Ovary (tissue), 9 donors: ENCODE results near the gene IP6K1. TPM values are rescaled to one million over a fixed set of nuclear protein-coding genes. Genes with fewer than 3 reads are reported as not detected.

Experiments
- DNase-seq, 5 donors: peaks; one replicate each; pipeline ENCODE4 v3.0.0-alpha.2; 2019 to 2020
- H3K27ac ChIP-seq, 2 donors: fragments of 200-600 bp; one replicate each; pipeline versions ENCODE4 v1.5.1 to v1.8.0; 2019 to 2022
- H3K27me3 ChIP-seq: fragments of 200-600 bp; one replicate; pipeline ENCODE4 v1.8.0; 2022
- H3K36me3 ChIP-seq: fragments of 200-600 bp; sonication (generic); one replicate; pipeline ENCODE4 v1.5.1; 2019
- H3K4me1 ChIP-seq: one replicate; pipeline ENCODE4 v1.8.1; 2013; ENCODE audit warnings: mild to moderate bottlenecking, moderate library complexity; ENCODE audit not compliant: insufficient read depth
- H3K4me3 ChIP-seq: fragments of 200-600 bp; sonication (generic); one replicate; pipeline ENCODE4 v1.5.1; 2017
- H3K9me3 ChIP-seq, 2 donors: fragments of 200-600 bp in 1 of 2; sonication (generic) in 1 of 2; one replicate each; pipeline versions ENCODE4 v1.5.1 to v1.8.1; 2013 to 2019; ENCODE audit warnings: mild to moderate bottlenecking in 1 of 2, moderate library complexity in 1 of 2
- EP300 ChIP-seq: sonication (generic); formaldehyde crosslinking; IDR thresholded peaks from one replicate; pipeline ENCODE4 v1.6.1; 2017; ENCODE audit warnings: antibody characterized with exemption
- POLR2A ChIP-seq: fragments of 450-650 bp; IDR thresholded peaks from one replicate; pipeline ENCODE4 v1.6.1; 2017; ENCODE audit warnings: antibody characterized with exemption, mild to moderate bottlenecking, moderate library complexity
- WGBS, 3 donors: extraction: QIAGEN DNeasy Blood & Tissue Kit in 1 of 3; methylation state at CpG; one replicate each; pipeline versions ENCODE4 v1.1.5 to v1.1.7; 2013 to 2017; 5-methylcytosine and 5-hydroxymethylcytosine counted together
- intact Hi-C, 4 donors: fragments of 100-400 bp; cut with DNase I; formaldehyde crosslinking; loops; one replicate each; pipeline versions ENCODE4 v1.11.0 to v1.15.1; 2022 to 2023
- polyA plus RNA-seq, 2 donors: library from polyadenylated mRNA; stranded (reverse); fragments of 200-250 nt in 1 of 2; fragments of 350-450 nt in 1 of 2; fragmentation: Illumina TruSeq in 1 of 2; extraction: RNeasy Lipid Tissue Mini Kit (QIAGEN cat#74804) in 1 of 2; gene quantifications; one replicate each; pipeline ENCODE4 v1.2.3, GENCODE V29; 2013 to 2014
- total RNA-seq, 7 donors: library from RNA; depleted of rRNA in 2 of 7; stranded (reverse); fragments of >200 nt in 2 of 7; fragmentation: NEBNext Ultra II Directional in 3 of 7; extraction: Animal tissue kit (Norgen Biotek cat#: 25700) in 3 of 7; gene quantifications; one replicate each; pipeline versions ENCODE4 v1.1.0 to v1.2.4, GENCODE V29; 2016 to 2023
- TF ChIP-seq, protein P1 (sequence below), 3 donors: fragments of 450-650 bp in 2 of 3; fragments of 200-600 bp in 1 of 3; IDR thresholded peaks; one replicate each; pipeline versions ENCODE4 v1.5.1 to v1.8.0; 2016 to 2022; ENCODE audit warnings: antibody characterized with exemption in 3 of 3, mild to moderate bottlenecking in 1 of 3
- donor health status: DM: no; HTN: no; CAD: no; lungs with moderate emphysema.
- donor health status: DM: no; HTN: no; CAD: no.
- donor health status: Bipolar disorder and iron deficiency.
- donor health status: DM: yes; HTN: yes; CAD: no.
- donor health status: DM: no; HTN: no; CAD: no.
- donor health status: DM: yes; HTN: yes; CAD: no.

The IP6K1 gene
- total and polyA plus RNA-seq, 9 donors = 27.9 to 52.4 (median 47.0) TPM

DNA sequence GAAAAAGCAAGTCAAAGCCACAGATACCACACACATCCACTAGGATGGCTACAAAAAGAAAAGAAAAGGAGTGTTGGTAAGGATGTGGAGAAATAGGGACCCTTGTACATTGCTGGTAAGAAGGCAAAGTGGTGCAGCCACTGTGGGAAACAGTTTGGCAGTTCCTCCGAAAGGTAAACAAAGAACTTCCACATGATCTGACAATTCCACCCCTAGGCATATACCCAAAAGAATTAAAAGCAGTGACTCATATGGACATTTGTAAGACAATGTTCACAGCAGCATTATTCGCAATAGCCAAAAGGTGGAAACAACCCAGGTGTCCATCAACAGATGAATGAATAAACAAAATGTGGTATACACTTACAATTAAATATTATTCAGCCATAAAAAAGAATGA is 40.4 kb downstream of the IP6K1 start:
- WGBS, 3 donors = 91 to 95% (median 93%) methylated on average over 2 of the region's 2 CpGs
- no peak overlapping the region for H3K27ac ChIP-seq

GRCh38 chr3:49740427-49740826 is 45.9 kb downstream of the IP6K1 start:
- intact Hi-C loops = no loop called here
- TF ChIP-seq EP300 (no peak), POLR2A (no peak)
- TF ChIP-seq, protein P1, sequence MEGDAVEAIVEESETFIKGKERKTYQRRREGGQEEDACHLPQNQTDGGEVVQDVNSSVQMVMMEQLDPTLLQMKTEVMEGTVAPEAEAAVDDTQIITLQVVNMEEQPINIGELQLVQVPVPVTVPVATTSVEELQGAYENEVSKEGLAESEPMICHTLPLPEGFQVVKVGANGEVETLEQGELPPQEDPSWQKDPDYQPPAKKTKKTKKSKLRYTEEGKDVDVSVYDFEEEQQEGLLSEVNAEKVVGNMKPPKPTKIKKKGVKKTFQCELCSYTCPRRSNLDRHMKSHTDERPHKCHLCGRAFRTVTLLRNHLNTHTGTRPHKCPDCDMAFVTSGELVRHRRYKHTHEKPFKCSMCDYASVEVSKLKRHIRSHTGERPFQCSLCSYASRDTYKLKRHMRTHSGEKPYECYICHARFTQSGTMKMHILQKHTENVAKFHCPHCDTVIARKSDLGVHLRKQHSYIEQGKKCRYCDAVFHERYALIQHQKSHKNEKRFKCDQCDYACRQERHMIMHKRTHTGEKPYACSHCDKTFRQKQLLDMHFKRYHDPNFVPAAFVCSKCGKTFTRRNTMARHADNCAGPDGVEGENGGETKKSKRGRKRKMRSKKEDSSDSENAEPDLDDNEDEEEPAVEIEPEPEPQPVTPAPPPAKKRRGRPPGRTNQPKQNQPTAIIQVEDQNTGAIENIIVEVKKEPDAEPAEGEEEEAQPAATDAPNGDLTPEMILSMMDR (IDR thresholded peaks at IDR 0.05) = no peak
- DNase-seq = no peak
- H3K27me3 ChIP-seq = no peaks in the 10 kb centered on the region
- no peaks in the 10 kb centered on the region for H3K4me1 ChIP-seq
- H3K36me3 ChIP-seq = no peaks in the 10 kb centered on the region
- H3K27ac ChIP-seq = no peak overlapping the region
- H3K4me3 ChIP-seq = no peak overlapping the region
- no peaks in the 10 kb centered on the region for H3K9me3 ChIP-seq

More for the DNA sequence above, 40.4 kb downstream of the IP6K1 start:
- DNase-seq = no peak
- H3K4me1 ChIP-seq = peaks cover 8% of the 10 kb centered on the region
- H3K27me3 ChIP-seq = no peaks in the 10 kb centered on the region
- TF ChIP-seq, protein P1 (IDR thresholded peaks at IDR 0.05) = no peak
- no peak for TF ChIP-seq POLR2A
- TF ChIP-seq EP300 = no peak
- no peak overlapping the region for H3K4me3 ChIP-seq
- intact Hi-C loops = no loop called here
- no peaks in the 10 kb centered on the region for H3K9me3 ChIP-seq
- H3K36me3 ChIP-seq = no peaks in the 10 kb centered on the region

- no peaks in the 10 kb centered on the region for H3K36me3 ChIP-seq
- WGBS, 3 donors = 93 to 96% (median 95%) methylated on average over 11 of the region's 11 CpGs
- TF ChIP-seq EP300 = no peak
- TF ChIP-seq, protein P1 (IDR thresholded peaks at IDR 0.05) = no peak
- no peak for TF ChIP-seq POLR2A
- DNase-seq = no peak
- intact Hi-C loops = no loop called here
- no peak overlapping the region for H3K4me3 ChIP-seq
- no peaks in the 10 kb centered on the region for H3K4me1 ChIP-seq
- H3K9me3 ChIP-seq = no peaks in the 10 kb centered on the region
- no peak overlapping the region for H3K27ac ChIP-seq
- H3K27me3 ChIP-seq = no peaks in the 10 kb centered on the region
Observed at GRCh38 chr3:49738067-49738713, 48.2 kb downstream of the IP6K1 start.

- no peak for DNase-seq
- no peak overlapping the region for H3K27ac ChIP-seq
- intact Hi-C loops = no loop called here
- no peaks in the 10 kb centered on the region for H3K27me3 ChIP-seq
- TF ChIP-seq POLR2A = no peak
- TF ChIP-seq, protein P1 (IDR thresholded peaks at IDR 0.05) = no peak
- no peak for TF ChIP-seq EP300
- no peaks in the 10 kb centered on the region for H3K4me1 ChIP-seq
- WGBS, 3 donors = 90 to 91% (median 91%) methylated on average over 6 of the region's 6 CpGs
- H3K9me3 ChIP-seq = no peaks in the 10 kb centered on the region
- no peak overlapping the region for H3K4me3 ChIP-seq
- no peaks in the 10 kb centered on the region for H3K36me3 ChIP-seq
Observed at GRCh38 chr3:49734752-49735151, 51.6 kb downstream of the IP6K1 start.
